C4-2B (cell line): Measurements from ENCODE around the gene C10orf105.
A peak's percentile ranks its signal among the peaks of the same experiment; 100 is the strongest.

Source experiments
- H3K27ac ChIP-seq: fragments of 450-650 bp; 2 replicates; pipeline ENCODE4 v1.5.1; 2017
- ZFX ChIP-seq: fragments of 450-650 bp; IDR thresholded peaks from 2 replicates; pipeline ENCODE4 v1.6.1; 2017
- TF ChIP-seq, protein P1 (sequence below): fragments of 450-650 bp; conservative IDR thresholded peaks from 2 replicates; pipeline ENCODE4 v1.5.1; 2017; ENCODE audit warnings: mild to moderate bottlenecking

The C10orf105 gene

DNA sequence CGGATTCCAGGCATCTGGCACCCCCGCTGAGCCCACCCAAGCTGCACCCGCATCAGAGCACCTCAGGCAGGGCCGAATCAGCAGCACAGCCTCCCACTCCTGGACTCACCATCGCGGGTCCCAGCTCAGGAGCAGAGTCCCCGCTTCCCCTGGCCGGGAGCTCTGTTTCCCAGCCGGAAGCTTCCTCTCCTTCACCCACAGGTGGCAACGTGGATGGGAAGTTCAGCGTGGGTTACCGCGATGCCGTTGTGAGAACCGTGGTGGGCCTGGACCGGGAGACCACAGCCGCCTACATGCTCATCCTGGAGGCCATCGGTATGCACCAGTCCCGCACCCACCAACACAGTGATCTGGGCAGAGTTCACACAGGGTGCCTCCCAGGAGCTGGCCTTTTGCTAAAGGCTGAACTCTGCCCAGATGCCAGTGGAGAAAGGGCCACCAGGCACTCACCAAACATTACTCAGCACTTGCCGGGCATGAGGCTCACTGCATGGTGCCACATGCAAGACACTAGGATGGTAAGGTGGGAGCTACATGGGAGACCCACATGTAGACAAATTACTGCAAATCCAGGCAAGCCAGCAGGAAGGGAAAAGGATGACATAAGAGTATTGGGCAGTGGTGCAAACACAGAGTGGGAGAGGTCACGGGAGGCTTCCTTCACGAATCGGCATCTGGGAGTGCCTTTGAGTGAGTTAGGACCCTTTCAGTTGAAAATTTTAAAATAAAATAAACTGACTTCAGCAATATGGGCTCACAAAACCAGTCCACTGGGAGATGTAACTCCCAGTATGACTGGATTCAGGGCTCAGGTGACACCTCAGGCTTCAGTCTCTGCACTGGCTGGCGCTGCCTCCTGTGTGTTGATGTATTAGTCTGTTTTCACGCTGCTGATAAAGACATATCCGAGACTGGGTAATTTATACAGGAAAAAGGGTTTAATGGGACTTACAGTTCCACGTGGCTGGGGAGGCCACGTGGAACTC lies 10.4 kb downstream of the C10orf105 start:
- H3K27ac ChIP-seq = no peak overlapping the region
- TF ChIP-seq, protein P1, sequence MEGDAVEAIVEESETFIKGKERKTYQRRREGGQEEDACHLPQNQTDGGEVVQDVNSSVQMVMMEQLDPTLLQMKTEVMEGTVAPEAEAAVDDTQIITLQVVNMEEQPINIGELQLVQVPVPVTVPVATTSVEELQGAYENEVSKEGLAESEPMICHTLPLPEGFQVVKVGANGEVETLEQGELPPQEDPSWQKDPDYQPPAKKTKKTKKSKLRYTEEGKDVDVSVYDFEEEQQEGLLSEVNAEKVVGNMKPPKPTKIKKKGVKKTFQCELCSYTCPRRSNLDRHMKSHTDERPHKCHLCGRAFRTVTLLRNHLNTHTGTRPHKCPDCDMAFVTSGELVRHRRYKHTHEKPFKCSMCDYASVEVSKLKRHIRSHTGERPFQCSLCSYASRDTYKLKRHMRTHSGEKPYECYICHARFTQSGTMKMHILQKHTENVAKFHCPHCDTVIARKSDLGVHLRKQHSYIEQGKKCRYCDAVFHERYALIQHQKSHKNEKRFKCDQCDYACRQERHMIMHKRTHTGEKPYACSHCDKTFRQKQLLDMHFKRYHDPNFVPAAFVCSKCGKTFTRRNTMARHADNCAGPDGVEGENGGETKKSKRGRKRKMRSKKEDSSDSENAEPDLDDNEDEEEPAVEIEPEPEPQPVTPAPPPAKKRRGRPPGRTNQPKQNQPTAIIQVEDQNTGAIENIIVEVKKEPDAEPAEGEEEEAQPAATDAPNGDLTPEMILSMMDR = no peak
- TF ChIP-seq ZFX = no peak

DNA sequence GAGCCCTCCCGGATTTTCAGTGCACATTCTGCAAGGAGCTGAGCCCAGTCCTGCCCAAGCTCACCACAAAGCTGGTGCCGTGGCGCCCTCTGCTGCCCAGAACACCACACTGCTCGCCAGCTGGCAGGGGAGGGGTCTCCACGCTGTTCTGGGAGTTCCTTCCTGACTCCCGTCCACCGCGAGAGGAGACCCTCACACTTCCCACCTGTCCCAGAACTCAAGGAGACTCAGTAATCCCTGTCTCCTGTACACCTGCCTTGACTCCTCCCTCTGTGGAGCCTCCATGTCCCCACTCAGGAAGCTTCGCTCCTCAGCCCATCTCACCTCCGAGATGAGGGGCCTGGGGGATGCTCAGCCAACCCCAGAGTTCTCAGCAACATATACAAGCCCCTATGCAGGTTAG lies 11.3 kb downstream of the C10orf105 start:
- no peak for TF ChIP-seq ZFX
- TF ChIP-seq, protein P1 = peak; percentile 93
- no peak overlapping the region for H3K27ac ChIP-seq

DNA sequence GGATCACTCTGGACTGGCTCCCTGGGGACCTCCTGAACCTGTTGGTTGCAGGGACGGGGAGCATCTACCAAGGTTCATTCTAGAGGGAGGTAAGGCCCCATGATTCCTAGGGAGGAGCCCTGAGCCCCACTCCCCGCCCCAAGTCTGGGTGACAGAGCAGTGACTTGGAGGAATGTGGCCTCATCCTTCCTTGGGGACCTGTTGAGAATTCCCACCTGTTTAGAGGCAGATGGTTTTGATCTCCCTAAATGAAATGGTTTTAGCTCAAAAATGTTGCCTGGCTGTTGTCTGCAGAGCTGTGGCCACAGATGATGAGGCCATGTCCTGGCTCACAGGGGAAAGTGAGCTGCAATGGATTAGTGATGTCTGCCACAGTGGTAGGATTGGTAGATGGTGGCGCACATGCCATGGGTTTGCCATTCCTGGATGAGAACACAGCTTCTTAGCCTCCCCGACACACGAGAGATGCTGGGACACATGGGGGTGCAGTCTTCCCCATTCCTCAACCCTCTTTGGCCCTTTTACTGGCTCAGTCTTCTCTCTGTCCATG lies 12.3 kb downstream of the C10orf105 start:
- H3K27ac ChIP-seq = no peak overlapping the region
- TF ChIP-seq, protein P1 = no peak
- no peak for TF ChIP-seq ZFX

DNA sequence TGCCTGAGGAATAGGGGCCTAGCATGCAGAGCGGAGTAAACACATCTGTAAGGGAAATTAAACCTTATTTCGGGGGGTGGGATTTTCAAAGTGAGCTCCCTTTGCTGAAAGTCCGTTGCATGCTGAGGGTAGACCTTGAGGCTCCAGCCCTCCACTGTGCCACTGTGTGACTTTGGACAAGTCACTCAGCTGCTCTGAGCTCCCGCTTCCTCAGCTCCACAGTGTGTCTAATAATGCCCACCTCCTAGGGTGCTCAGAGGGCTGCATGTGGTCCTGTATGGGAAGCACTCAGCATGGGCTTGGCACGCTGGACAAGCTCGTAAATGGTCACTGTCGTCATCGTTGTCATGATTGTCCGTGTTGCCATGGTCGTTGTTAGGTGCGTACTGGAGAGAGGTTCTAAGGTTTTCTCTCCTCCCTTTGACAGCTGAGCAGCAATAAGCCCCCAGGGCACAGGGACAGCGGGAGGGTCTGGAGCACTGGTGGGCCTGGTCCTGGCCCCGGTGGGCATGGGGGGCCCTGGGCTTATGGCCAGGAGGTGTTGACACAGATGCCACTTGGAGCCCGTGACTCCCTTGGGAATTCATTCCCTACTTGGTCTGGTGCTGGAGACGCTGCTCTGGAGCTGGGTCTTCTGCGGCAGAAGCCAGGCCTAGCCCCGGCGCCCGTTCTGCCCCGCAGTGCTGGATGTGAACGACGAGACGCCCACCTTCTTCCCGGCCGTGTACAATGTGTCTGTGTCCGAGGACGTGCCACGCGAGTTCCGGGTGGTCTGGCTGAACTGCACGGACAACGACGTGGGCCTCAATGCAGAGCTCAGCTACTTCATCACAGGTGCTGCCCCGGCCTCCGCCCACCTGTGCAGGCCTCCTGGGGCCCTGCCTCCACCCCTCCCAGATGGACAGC lies 13.1 kb downstream of the C10orf105 start:
- no peak overlapping the region for H3K27ac ChIP-seq
- TF ChIP-seq ZFX = no peak
- TF ChIP-seq, protein P1 = no peak

DNA sequence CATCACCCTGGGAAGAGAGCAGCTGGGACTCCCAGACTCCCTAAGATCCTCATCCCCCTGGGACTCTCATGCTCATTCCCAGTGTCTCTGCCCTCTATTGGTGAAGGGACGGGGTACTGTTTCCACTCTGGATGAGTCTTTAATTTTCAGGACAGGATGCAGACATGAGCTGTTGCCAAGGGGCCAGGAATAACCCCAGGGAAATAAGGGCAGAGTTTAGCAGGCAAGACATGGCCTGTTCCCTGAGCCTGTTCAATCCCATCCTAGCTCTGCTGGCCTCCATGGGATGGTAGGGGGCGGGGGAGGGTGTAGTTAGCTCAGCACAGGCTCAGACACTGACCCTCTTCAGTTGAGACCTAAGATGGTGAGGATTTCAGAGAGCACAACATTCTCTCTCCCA lies 14.0 kb downstream of the C10orf105 start:
- no peak overlapping the region for H3K27ac ChIP-seq
- TF ChIP-seq, protein P1 = no peak
- no peak for TF ChIP-seq ZFX

DNA sequence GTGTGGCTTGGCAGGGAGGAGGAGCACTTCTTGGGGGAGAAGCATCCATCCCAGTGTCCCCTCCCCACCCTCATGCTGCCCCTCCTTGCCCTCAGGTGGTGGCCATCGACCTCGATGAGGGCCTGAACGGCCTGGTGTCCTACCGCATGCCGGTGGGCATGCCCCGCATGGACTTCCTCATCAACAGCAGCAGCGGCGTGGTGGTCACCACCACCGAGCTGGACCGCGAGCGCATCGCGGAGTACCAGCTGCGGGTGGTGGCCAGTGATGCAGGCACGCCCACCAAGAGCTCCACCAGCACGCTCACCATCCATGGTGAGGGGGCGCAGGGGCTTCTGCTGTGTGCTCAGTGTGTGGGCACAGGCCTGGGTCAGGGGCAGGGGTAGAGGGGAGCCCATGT lies 14.8 kb downstream of the C10orf105 start:
- TF ChIP-seq, protein P1 = no peak
- TF ChIP-seq ZFX = no peak
- H3K27ac ChIP-seq = no peak overlapping the region
